IMR-90 (cell line): ENCODE results near the gene CACNA2D3.

Experiments used
- CEBPB ChIP-seq: IDR thresholded peaks from 2 replicates; pipeline ENCODE4 v1.6.1; 2012; ENCODE audit warnings: low read depth, low read length, improper control_type of control experiment
- TF ChIP-seq, protein P1 (sequence below): conservative IDR thresholded peaks from 2 replicates; pipeline ENCODE4 v1.5.1; 2012; ENCODE audit warnings: mild to moderate bottlenecking, low read depth, low read length, improper control_type of control experiment

DNA sequence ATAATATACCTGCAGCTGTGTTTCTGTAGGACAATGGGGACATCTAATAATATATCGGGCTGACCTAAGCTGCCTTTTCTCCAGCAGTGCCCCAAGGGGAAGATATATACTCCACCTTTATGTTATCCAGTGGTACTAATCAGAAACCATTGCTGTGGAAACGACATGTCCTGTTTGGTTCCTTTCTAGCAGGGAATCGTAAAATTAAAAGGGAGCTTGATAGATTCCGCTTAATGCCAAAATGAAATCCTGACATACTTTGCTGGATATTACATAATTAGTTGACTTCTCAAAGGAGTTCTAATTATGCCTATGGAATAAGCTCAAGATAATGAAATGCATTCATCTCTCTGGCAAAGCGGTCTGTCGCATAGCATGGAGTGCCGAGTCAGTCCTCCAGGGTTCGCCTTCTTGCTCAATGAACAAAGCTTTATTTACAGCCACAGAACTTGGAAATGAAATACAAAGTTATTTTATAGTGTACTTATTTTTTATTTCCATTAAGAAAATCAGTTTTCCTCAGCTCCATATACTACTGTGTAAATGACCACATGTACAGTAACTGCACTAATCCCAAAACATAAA is 542.8 kb downstream of the CACNA2D3 start:
- TF ChIP-seq, protein P1, sequence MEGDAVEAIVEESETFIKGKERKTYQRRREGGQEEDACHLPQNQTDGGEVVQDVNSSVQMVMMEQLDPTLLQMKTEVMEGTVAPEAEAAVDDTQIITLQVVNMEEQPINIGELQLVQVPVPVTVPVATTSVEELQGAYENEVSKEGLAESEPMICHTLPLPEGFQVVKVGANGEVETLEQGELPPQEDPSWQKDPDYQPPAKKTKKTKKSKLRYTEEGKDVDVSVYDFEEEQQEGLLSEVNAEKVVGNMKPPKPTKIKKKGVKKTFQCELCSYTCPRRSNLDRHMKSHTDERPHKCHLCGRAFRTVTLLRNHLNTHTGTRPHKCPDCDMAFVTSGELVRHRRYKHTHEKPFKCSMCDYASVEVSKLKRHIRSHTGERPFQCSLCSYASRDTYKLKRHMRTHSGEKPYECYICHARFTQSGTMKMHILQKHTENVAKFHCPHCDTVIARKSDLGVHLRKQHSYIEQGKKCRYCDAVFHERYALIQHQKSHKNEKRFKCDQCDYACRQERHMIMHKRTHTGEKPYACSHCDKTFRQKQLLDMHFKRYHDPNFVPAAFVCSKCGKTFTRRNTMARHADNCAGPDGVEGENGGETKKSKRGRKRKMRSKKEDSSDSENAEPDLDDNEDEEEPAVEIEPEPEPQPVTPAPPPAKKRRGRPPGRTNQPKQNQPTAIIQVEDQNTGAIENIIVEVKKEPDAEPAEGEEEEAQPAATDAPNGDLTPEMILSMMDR, result no peak
- no peak for TF ChIP-seq CEBPB
